Fibroblast of the aortic adventitia (primary cell): ENCODE measurements around the gene GREB1L. TPM values are rescaled to one million over a fixed set of nuclear protein-coding genes. Genes with fewer than 3 reads are reported as not detected.

Experiments
- DNase-seq: peaks from one replicate; pipeline ENCODE4 v3.0.0-alpha.2; 2010; ENCODE audit warnings: low read depth
- H3K4me3 ChIP-seq: 2 replicates; pipeline ENCODE4 v1.5.1; 2011; ENCODE audit warnings: low read depth, mild to moderate bottlenecking, control low read depth, low read length, moderate library complexity
- CTCF ChIP-seq: IDR thresholded peaks from 2 replicates; pipeline ENCODE4 v1.5.1; 2011; ENCODE audit warnings: mild to moderate bottlenecking, low read length, control low read depth, inconsistent platforms; ENCODE audit not compliant: insufficient read depth
- total RNA-seq: library from RNA; depleted of rRNA; stranded (reverse); fragments of >200 nt; gene quantifications from 2 replicates; pipeline ENCODE4 v1.2.3, GENCODE V29; 2012; ENCODE audit warnings: low replicate concordance

Gene GREB1L
- total RNA-seq, 1 donor, result 1.9 TPM

- DNase-seq, result no peak
- no peak overlapping the region for H3K4me3 ChIP-seq
Observed at GRCh38 chr18:21284540-21284939, 42.5 kb downstream of the GREB1L start.

GRCh38 chr18:21289827-21290226, 47.8 kb downstream of the GREB1L start:
- TF ChIP-seq CTCF, result no peak
- H3K4me3 ChIP-seq, result no peak overlapping the region
- no peak for DNase-seq

More at GRCh38 chr18:21284540-21284939, 42.5 kb downstream of the GREB1L start:
- no peak for TF ChIP-seq CTCF

DNA sequence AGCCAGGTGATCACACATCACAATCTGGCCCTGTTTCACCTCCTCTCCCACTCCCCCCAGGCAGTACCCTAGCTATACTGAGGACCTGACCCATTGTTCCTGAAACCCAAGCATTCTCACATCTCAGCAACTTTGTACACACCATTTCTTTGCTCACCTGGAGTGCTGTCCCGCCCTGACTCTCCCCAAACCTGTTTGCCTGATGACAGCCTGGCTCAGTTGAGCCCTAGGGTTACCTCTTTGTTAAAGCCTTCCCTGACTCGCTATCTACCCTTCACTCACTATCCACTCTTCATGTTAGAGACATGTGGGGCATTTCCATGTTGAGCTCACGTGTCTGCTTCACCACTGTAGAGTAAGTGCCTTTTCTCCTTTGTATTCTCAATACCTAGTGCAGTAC, 49.1 kb downstream of the GREB1L start:
- no peak for DNase-seq
- no peak overlapping the region for H3K4me3 ChIP-seq
- no peak for TF ChIP-seq CTCF

GRCh38 chr18:21293479-21293878, 51.4 kb downstream of the GREB1L start:
- TF ChIP-seq CTCF, result no peak
- no peak for DNase-seq
- H3K4me3 ChIP-seq, result no peak overlapping the region

DNA sequence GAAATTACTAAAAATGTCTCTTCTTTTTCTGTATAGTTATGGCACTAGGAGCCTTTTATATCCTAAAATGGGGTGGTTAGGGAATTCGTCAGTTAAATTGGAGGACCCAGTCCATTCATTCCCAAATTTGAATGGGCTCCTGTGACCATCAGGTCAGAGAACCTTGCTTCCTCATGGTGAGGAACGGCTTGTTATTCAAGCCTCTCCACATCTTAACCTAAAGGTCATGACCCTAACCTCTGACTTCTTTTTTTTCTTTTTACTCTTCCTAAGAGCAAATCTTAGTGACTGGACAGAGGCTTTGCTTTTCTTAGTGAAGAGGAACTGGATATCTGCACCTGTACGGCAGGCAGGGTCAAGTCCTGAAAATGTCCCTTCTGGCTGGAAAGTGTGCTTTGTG, 53.1 kb downstream of the GREB1L start:
- no peak overlapping the region for H3K4me3 ChIP-seq
- no peak for TF ChIP-seq CTCF
- no peak for DNase-seq

DNA sequence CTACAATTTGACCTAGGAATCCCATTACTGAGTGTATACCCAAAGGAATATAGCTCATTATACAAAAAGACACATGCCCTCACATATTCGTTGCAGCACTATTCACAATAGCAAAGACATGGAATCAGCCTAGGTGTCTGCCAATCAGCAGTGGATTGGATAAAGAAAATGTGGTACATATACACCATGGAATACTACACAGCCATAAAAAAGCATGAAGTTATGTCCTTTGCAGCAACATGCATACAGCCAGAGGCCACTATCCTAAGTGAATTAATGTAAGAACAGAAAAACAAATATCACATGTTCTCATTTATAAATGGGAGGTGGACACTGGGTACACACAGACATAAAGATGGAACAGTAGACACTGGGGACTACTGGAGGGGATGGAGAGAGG, 54.0 kb downstream of the GREB1L start:
- no peak for TF ChIP-seq CTCF
- H3K4me3 ChIP-seq, result no peak overlapping the region
- no peak for DNase-seq

- no peak overlapping the region for H3K4me3 ChIP-seq
- no peak for TF ChIP-seq CTCF
- no peak for DNase-seq
Observed at GRCh38 chr18:21298351-21298750, 56.3 kb downstream of the GREB1L start.
